ENCODE data around the gene PHAX. TPM values are rescaled to one million over a fixed set of nuclear protein-coding genes. Genes with fewer than 3 reads are reported as not detected.
"Not testable (repeated sequence)": the region's sequence is repeated elsewhere in the genome, so short reads cannot be mapped to it uniquely, and the experiment has no call there.

Gene PHAX, protein sequence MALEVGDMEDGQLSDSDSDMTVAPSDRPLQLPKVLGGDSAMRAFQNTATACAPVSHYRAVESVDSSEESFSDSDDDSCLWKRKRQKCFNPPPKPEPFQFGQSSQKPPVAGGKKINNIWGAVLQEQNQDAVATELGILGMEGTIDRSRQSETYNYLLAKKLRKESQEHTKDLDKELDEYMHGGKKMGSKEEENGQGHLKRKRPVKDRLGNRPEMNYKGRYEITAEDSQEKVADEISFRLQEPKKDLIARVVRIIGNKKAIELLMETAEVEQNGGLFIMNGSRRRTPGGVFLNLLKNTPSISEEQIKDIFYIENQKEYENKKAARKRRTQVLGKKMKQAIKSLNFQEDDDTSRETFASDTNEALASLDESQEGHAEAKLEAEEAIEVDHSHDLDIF
- total RNA-seq = 103 TPM

DNA sequence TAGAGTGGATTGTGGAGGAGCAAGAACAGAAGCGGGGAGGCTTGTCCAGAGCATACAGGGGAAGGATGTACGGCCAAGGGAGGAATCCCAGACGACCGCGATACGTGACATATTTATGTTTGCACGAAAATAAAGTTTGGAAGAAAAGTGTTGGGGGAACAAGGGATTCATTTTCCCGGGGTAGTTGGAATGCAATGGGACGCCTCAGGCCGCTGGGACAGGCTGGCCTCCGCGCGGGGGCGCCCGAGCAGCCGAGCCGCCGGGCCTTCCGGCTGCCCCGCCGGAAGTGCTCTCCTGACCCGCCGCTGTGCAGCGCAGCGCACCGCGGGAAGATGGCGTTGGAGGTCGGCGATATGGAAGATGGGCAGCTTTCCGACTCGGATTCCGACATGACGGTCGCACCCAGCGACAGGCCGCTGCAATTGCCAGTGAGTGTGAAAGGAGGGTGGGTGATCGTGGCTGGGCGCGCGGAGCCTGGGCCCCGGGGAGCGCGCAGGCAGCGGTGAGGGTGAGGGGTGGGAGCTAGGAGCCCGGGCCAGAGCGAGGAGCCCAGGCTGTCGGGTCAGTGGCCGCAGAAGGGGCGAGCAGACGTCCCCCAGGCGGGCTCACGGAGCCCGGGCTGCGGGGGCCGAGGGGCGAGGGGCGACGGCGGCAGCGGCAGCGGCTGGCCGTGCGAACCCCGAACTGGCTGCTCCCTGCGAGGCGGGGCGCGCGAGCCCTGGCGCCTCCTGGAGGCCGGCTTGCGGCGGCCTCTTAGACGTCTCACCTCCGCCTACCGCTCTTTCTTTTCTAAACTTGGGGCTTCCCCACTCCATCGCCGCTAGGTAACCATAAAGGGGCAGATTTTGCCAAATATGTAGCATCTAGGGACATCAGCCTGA, at the start of gene PHAX:
TSS of gene PHAX (plus strand) at position 317 of the 881 bp plus-strand sequence. CDS start at position 333, 16 bp downstream.
- peak; percentile 80 for DNase-seq

DNA sequence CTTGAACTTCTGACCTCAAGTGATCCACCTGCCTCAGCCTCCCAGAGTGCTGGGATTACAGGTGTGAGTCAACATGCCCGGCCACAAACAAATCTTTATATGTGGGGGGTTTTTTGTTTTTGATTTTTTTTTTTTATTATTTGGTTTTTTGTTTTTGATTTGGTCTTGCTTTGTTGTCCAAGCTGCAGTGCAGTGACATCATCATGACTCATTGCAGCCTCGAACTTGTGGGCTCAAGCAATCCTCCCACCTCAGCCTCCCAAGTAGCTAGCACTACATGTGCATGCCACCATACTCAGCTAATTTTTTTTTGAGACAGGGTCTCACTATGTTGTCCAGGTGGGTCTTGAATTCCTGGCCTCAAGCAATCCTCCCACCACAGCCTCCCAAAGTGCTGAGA, 48.1 kb upstream of the PHAX start:
- DNase-seq = no peak

DNA sequence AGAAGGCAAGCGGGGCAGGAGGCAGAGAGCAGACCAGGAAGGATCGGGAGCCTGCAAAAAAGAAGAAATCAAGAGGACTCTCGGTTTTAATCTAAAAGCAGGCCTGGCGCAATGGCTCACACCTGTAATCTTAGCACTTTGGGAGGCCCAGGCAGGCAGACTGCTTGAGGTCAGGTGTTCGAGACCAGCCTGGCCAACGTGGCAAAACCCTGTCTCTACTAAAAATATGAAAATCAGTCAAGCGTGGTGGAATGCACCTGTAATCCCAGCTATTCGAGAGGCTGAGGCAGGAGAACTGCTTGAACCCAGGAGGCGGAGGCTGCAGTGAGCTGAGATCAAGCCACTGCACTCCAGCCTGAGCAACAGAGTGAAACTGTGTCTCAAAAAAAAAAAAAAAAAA, 45.6 kb upstream of the PHAX start:
- not testable (repeated sequence) for DNase-seq

DNA sequence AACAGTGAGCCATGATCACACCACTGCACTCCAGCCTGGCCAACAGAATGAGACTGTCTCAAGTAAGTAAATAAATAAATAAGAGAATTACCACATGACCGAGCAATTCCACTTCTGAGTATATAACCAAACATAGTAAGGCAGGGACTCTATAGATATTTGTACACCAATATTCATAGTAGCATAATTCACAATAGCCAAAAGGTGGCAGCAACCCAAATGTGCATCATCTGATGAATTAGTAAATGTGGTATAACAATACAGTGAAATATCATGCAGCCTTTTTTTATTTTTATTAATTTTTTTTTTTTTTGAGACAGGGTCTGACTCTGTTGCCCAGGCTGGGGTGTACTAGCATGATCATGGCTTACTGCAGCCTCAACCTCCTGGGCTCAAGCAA, 38.8 kb upstream of the PHAX start:
- DNase-seq = no peak

DNA sequence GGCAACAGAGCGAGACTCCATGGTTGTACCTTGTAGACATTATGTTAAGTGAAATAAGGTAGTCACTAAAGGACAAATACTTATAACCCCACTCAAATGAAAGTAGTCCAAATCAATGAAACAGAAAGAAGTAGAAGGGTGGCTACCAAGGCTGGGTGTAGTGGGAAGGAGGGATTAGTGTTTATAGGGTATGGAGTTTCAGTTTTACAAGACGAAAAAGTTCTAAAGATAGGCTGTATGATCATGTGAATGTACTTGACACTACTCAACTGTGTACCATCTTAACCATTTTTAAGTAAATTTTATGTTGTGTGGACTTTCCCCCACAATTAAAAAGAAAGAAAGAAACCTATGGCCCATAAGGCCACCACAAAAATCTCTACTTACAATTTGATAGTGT, 37.9 kb upstream of the PHAX start:
- DNase-seq = no peak

DNA sequence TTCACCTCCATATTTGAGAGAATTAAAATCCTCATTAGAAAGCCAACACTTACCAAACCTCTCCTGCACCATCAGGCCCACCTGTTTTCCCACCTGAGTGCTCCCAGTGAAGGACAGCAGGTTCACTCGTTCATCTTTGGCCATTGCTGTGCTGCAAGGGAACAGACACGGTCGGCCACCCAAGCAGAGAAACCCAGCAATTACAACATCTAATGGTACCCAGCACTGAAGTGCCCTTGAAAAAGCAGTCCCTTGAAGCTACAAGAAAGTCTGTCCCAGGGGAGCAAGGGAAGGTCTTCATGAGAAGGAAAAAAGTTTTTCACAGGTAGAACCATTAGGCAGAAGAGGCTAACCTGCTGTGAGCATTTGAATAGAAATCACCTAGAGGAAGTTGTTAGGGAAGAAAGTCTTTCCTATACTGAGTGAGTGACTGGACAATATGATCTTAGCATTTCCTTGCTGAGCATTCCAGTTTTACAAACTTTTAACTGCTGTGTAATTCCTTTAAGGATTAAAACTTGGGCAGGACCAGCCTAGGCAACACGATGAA, 32.5 kb upstream of the PHAX start:
- DNase-seq = no peak

DNA sequence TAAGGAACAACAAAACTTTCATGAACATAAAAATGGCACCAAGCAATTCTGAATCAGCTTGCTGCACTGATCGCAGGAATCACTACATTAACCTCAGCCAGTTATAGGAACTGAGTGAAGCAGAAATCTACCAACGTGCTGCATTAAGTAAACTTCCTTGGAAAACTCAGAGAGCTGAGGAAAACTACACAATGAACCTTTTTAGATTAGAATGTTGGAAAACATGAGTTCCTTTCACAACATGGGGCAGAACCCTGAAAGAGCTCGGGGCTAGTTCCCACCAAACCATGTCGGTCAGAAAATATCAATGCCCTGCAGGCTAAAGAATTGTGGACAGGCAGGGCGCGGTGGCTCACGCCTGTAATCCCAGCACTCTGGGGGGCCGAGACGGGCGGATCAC, 25.1 kb upstream of the PHAX start:
- DNase-seq = no peak

DNA sequence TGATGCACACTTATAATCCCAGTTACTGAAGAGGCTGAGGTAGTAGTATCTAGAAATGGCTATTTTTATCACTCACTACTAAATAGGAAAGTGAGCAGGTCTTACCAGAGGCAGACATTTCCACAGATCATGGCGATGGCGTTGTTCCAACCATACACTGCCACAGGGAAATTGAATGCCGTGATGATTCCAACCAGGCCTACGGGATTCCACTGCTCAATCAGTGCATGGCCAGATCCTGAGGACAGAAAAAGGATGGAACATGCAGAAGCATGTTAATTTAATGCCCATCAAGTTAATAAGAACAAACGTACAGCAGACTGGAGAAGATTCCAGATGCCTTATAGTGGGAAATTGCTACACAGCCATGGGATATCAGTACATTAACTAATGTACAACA, 23.8 kb upstream of the PHAX start:
- DNase-seq = no peak

DNA sequence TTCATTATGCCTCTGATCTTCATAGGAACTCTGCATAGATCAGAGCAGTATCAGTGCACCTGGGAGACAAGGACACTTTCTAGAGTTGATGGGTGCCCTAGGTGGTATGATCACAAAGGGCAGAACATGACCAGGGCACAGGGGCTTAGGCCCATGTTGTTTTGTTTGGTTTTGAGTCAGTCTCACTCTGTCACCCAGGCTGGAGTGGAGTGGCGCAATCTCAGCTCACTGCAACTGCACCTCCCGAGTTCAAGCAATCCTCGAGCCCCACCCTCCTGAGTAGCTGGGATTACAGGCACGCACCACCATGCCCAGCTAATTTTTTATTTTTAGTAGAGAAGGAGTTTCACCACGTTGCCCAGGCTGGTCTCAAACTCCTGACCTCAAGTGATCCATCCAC, 23.3 kb upstream of the PHAX start:
- no peak for DNase-seq

DNA sequence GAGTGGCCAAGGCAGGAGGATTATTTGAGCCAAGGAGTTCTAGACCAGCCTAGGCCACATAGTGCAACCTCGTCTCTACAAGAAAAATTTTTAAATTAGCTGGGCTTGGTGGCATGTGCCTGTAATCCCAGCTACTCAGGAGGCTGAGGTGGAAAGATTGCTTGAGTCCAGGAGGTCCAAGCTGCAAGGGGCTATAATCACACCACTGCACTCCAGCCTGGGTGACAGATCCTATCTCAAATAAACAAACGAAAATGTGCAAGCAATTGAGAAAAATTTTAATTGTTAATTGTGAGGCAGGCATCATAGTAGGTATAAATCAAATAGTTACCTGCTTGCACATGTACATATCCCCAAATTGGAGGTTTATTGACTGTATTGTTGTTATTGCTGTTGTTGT, 21.0 kb upstream of the PHAX start:
- no peak for DNase-seq

DNA sequence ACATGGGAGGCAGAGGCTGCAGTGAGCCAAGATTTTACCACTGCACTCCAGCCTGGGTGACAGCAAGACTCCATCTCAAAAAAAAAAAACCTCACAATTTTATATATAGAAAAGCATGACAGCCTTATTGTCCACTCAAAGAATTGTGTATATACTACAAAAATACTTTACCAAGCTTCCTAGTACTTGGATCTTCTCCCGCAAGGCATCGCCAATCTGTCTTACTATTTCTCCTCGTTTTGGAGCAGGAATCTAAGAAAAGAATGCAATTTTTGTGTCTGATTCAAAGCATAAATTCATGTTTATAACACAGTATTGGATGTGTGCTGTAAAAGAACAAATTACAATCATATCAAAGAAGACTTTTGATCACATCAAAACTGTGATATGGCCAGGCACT, 17.0 kb upstream of the PHAX start:
- DNase-seq = no peak

DNA sequence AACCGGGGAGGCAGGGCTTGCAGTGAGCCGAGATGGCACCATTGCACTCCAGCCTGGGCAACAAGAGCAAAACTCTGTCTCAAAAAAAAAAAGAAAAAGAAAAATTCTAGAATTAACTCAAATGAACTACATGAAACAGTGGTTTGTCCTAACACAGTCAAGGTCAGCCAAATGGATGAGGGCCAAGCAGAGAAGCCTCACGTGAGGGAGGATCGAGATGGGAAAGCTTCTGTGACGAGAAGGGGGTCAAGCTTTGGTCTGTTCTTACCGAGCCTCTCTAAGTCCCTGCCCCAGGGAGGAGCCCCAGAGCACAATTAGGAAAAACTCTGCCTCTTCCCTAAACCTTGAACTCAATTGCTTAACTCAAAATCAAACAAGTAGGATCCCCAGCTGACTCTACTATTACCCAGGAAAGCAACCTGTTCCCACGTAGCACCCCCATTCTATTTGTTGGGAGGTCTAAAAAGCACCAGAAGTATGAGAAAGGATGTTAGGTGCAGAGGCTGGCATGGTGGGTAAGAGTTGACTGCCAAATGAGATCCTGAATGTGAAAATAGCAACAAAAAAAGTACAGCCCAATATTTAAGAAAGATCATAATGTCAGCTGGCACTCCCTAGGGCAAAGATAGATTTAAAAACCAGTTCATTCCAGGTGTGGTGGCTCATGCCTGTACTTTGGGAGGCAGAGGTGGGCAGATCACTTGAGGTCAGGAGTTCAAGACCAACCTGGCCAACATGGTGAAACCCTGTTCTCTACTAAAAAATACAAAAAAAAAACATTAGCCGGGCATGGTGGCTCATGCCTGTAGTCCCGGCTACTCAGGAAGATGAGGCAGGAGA, 13.0 kb upstream of the PHAX start:
- no peak for DNase-seq

DNA sequence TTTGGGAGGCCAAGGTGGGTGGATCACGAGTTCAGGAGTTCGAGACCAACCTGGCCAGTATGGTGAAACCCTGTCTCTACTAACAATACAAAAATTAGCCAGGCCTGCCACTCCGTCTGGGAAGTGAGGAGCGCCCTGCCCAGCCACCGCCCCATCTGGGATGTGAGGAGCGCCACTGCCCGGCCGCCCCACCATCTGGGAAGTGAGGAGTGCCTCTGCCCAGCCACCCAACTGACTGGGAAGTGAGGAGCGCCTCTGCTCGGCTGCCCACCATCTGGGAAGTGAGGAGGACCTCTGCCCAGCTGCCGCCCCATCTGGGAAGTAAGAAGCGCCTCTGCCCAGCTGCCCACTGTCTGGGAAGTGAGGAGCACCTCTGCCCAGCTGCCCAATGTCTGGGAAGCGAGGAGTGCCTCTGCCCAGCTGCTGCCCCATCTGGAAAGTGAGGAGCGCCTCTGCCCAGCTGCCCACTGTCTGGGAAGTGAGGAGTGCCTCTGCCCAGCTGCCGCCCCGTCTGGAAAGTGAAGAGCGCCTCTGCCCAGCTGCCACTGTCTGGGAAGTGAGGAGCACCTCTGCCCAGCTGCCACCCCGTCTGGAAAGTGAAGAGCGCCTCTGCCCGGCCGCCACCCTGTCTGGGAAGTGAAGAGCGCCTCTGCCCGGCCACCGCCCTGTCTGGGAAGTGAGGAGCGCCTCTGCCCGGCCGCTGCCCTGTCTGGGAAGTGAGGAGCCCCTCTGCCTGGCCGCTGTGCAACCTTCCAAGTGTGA, 11.0 kb upstream of the PHAX start:
- DNase-seq = no peak

DNA sequence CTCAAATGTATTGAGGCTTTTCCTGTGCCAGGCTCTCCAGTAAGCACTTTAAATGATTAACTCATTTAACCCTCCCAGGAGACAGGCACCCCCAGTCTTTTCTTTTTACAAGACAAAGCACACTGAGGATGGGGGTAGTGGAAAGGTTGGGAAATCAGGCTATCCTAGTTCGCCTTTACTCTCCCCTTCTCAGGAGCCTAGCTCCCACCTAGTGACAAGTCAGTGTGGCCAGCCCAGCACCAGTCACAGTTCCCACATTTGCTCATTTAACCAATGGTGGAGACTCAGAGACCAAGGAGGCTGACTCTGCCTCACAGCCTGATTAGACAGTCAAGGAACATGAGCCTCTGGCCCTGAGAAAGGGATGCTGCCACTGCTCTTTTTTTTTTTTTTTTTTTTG, 9.2 kb upstream of the PHAX start:
- DNase-seq = no peak

DNA sequence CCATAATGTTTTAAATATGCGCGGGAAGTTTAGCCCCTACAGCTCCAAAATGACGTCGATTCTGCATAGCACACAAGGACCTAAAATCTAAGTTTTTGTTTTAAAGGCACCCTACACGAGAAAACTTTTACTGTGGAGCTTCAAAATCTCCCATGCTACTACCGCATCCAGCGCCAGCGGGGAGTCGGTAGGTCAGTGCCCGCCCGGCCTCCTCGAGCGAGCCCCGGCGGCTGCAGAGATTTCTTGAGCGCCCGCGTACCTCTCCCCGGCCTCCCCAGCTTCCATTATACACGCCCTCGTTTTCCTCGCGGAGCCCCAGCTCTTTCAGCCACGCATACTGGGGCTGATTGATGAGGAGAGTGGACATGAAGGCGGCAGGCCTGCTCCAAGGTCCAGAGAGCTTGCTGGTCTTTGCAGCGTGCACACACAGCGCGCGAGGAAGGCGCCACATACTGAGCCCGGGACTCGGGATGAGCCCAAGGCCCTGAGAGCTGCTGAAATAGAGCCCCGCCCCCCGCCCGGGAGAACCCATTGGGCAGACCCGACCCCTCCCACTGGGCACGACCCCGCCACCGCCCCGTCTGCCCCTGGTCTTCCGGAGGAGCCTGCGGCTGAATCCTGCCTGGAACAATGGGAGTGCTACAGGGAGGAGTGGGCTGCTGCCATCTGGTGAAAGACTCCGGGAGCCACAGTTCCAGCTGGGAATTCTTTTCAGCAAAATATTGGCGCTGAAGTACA, 5.8 kb upstream of the PHAX start, which contains the start of gene ALDH7A1:
TSS of gene ALDH7A1 (minus strand) at position 472 of the 738 bp plus-strand sequence. CDS start at position 451, 21 bp downstream.
- peak; percentile 86 for DNase-seq

DNA sequence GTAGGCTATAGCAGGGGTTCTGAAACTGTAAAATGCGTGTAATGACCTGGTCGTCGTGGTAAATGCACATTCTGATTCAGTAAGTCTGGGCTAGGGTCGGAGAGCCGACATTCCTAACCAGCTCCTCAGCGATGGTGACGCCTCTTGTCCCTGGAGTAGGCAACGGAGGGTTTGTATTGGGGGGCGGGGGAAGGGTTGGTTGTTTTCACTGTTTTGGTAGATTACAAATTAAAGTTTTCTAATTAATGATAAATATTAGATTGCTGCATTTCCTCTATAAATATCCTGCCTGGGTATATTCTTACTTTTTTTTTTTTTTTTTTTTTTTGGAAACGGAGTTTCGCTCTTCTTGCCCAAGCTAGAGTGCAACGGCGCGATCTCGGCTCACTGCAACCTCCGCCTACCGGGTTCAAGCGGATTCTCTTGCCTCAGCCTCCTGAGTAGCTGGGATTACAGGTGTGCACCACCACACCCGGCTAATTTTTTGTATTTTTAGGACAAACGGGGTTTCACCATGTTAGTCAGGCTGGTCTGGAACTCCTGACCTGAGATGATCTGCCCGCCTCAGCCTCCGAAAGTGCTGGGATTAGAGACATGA, 5.2 kb upstream of the PHAX start:
- no peak for DNase-seq

DNA sequence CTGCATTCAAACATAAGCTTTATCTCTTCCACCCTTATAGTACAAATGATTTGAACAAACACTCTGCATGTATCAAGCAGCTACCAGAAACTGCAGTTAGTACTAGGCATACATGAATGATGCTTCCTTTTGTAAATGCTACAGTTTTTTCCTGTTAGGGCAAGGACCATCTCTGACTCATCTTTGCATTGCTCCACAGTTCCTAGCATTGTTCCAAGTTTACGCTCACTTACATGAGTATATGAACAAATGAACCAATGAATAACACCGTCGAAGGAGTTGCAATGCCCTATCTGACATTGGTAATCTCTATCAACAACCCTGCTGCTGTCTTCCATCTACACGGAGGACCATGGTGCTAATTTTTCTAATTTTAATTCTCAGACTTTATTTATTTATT, 3.6 kb upstream of the PHAX start:
- no peak for DNase-seq

DNA sequence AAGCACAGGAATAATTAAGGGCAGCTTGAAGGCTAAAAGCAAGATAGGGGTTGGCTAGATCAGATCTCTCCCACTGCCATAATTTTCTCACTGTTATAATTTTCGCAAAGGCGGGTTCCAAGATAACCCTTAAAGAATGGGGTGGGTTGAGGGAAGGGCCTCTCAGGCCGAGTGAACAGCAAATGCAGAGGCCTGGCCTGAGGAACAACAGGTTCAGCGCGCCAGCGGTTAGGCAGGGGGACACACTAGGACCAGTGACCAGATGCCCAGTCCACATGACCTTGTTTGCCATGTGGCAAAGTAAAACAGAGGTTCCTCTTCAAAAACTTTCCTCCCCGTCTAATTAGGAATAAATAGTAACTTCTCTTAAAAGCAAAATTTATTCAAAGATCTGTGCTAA, 1.2 kb upstream of the PHAX start:
- no peak for DNase-seq

DNA sequence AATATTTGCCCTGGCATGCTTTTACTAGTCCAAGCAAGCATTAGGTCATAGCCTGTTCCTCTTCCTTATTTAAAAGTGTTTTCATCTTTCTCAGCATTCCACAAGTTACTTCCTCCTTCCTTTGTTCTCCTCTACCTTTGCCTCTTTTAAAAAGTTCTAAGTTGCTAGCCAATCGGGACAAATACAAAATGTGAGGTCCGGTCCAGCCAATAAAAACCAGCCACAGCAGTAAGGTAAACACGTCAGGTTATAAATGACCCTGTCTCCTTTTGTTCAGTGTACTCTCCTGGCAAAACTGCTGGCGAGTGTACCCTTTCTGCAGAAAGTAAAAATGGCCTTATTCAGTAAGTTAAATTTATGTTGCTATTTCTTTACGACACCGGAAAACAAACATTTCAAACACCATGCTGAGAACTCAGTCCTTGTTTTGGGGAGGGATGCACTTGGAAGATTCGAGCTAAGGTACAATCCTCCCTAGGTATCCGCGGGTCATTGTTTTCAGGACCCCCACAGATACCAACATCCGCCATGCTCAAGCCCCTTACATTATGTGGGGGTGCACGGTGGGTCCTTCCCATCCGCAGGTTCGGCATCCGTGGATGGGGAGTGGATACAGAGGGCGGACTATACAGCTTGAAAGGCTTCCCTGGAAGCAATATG, 646 bp upstream of the PHAX start:
- DNase-seq = not testable (repeated sequence)
